Amygdala (tissue), 56 donors: ENCODE measurements around the gene MRPL3.
A peak's percentile ranks its signal among the peaks of the same experiment; 100 is the strongest.

ENCODE experiments used
- DNase-seq, 56 donors: peaks; one replicate each; lab custom pipeline; 2025; lab: John Stamatoyannopoulos, UW

Gene MRPL3

GRCh38 chr3:131502530-131503319 lies at the start of gene MRPL3:
Gene MRPL3, minus strand, starts transcription at chr3:131502971. Its CDS starts 150 bp downstream, at chr3:131502821.
- DNase-seq: peak; percentile 33 to 90 (median 73)

- DNase-seq: no peak
These were observed 49.0 kb upstream of the MRPL3 start for GRCh38 chr3:131551761-131552160.

GRCh38 chr3:131550562-131551465 lies 48.0 kb upstream of the MRPL3 start:
- DNase-seq: no peak

- no peak for DNase-seq
These were observed 46.6 kb upstream of the MRPL3 start for GRCh38 chr3:131549340-131549739.

- no peak for DNase-seq
These were observed 44.8 kb upstream of the MRPL3 start for GRCh38 chr3:131547585-131547984.

GRCh38 chr3:131546441-131546840 lies 43.7 kb upstream of the MRPL3 start:
- DNase-seq: no peak

GRCh38 chr3:131544557-131544956 lies 41.8 kb upstream of the MRPL3 start:
- no peak for DNase-seq

- peak in 3 of 56 donors; percentile 0 to 17 (median 4) for DNase-seq
These were observed 40.9 kb upstream of the MRPL3 start for GRCh38 chr3:131543714-131544113.

GRCh38 chr3:131541288-131541687 lies 38.5 kb upstream of the MRPL3 start:
- DNase-seq: no peak

- DNase-seq: no peak
These were observed 38.0 kb upstream of the MRPL3 start for GRCh38 chr3:131540821-131541220.

GRCh38 chr3:131540143-131540542 lies 37.4 kb upstream of the MRPL3 start:
- DNase-seq: no peak

- DNase-seq: no peak
These were observed 36.2 kb upstream of the MRPL3 start for GRCh38 chr3:131538968-131539367.

GRCh38 chr3:131537531-131537930 lies 34.8 kb upstream of the MRPL3 start:
- DNase-seq: no peak

GRCh38 chr3:131535596-131535995 lies 32.8 kb upstream of the MRPL3 start:
- DNase-seq: no peak

GRCh38 chr3:131535131-131535530 lies 32.4 kb upstream of the MRPL3 start:
- no peak for DNase-seq

GRCh38 chr3:131532645-131533044 lies 29.9 kb upstream of the MRPL3 start:
- no peak for DNase-seq

GRCh38 chr3:131530843-131531242 lies 28.1 kb upstream of the MRPL3 start:
- DNase-seq: no peak

- no peak for DNase-seq
These were observed 27.6 kb upstream of the MRPL3 start for GRCh38 chr3:131530388-131530787.

- DNase-seq: peak in 31 of 56 donors; percentile 1 to 50 (median 15)
These were observed 24.1 kb upstream of the MRPL3 start for GRCh38 chr3:131526801-131527347.

- peak in 19 of 56 donors; percentile 1 to 52 (median 9) for DNase-seq
These were observed 15.9 kb upstream of the MRPL3 start for GRCh38 chr3:131518680-131519079.

- DNase-seq: no peak
These were observed 2.6 kb upstream of the MRPL3 start for GRCh38 chr3:131505421-131505820.
